ENCODE results near the gene DTWD2. TPM values are rescaled to one million over a fixed set of nuclear protein-coding genes. Genes with fewer than 3 reads are reported as not detected.
"Not testable (repeated sequence)": the region's sequence is repeated elsewhere in the genome, so short reads cannot be mapped to it uniquely, and the experiment has no call there.

Gene DTWD2
- total and polyA plus RNA-seq, 7 experiments from 2014 or later: 2.5 to 5.8 (median 3.4) TPM

- peak; percentile 42 for ATAC-seq
- no peak for DNase-seq
- H3K27me3 Mint-ChIP-seq: no peaks in the 10 kb centered on the region
- no peaks in the 10 kb centered on the region for H3K4me1 Mint-ChIP-seq
- Histone ChIP-seq H3K4me3 (ENCODE audit: low read length) (no peak overlapping the region), H3K36me3 (ENCODE audit: control insufficient read depth in 2 of 3, insufficient read depth in 3 of 3, low read length in 3 of 3) (no peaks in the 10 kb centered on the region), H3K27ac (ENCODE audit: low read depth, low read length) (no peak overlapping the region), H3K9me3 (ENCODE audit: control insufficient read depth in 2 of 3, low read length in 3 of 3) (no peaks in the 10 kb centered on the region), H3K27me3 (ENCODE audit: control insufficient read depth in 2 of 2, insufficient read depth in 2 of 2, low read length in 2 of 2) (no peaks in the 10 kb centered on the region), H3K4me1 (ENCODE audit: control insufficient read depth in 2 of 2, insufficient read depth in 2 of 2, low read length in 2 of 2) (no peaks in the 10 kb centered on the region)
- no peak overlapping the region for H3K27ac Mint-ChIP-seq
- ChIA-PET CTCF (no interaction called here), POLR2A (no interaction called here)
- H3K9me3 Mint-ChIP-seq: peaks cover 0 to 35% (median 11%) of the 10 kb centered on the region in 11 donors
- no peak overlapping the region for H3K4me3 Mint-ChIP-seq
- intact Hi-C loops (cut with micrococcal nuclease): no loop called here
- H3K36me3 Mint-ChIP-seq: peaks cover 0 to 42% (median 29%) of the 10 kb centered on the region in 5 donors
Measured at GRCh38 chr5:118883362-118883761, 105.0 kb downstream of the DTWD2 start.

- ChIA-PET POLR2A (no interaction called here), CTCF (no interaction called here)
- H3K4me3 ChIP-seq (ENCODE audit: low read length): no peak overlapping the region
- Mint-ChIP-seq H3K4me3 (no peak overlapping the region), H3K9me3 (peaks cover 1 to 42% (median 15%) of the 10 kb centered on the region in 11 donors), H3K27ac (no peak overlapping the region), H3K4me1 (no peaks in the 10 kb centered on the region), H3K36me3 (peaks cover 0 to 46% (median 32%) of the 10 kb centered on the region in 5 donors), H3K27me3 (no peaks in the 10 kb centered on the region)
- intact Hi-C loops (cut with micrococcal nuclease): no loop called here
- no peak for ATAC-seq
- no peaks in the 10 kb centered on the region for H3K36me3 ChIP-seq (ENCODE audit: control insufficient read depth in 2 of 3, insufficient read depth in 3 of 3, low read length in 3 of 3)
- no peak for DNase-seq
- no peaks in the 10 kb centered on the region for H3K27me3 ChIP-seq (ENCODE audit: control insufficient read depth in 2 of 2, insufficient read depth in 2 of 2, low read length in 2 of 2)
- no peak overlapping the region for H3K27ac ChIP-seq (ENCODE audit: low read depth, low read length)
- H3K4me1 ChIP-seq (ENCODE audit: control insufficient read depth in 2 of 2, insufficient read depth in 2 of 2, low read length in 2 of 2): no peaks in the 10 kb centered on the region
- H3K9me3 ChIP-seq (ENCODE audit: control insufficient read depth in 2 of 3, low read length in 3 of 3): no peaks in the 10 kb centered on the region
Measured at GRCh38 chr5:118882666-118883065, 105.7 kb downstream of the DTWD2 start.

- ATAC-seq; DNase-seq; H3K4me1 Mint-ChIP-seq; H3K27me3 Mint-ChIP-seq; intact Hi-C loops (cut with micrococcal nuclease); POLR2A ChIA-PET; H3K4me3 Mint-ChIP-seq; H3K27ac ChIP-seq (ENCODE audit: low read depth, low read length); H3K36me3 ChIP-seq (ENCODE audit: control insufficient read depth in 2 of 3, insufficient read depth in 3 of 3, low read length in 3 of 3); H3K27me3 ChIP-seq (ENCODE audit: control insufficient read depth in 2 of 2, insufficient read depth in 2 of 2, low read length in 2 of 2); H3K4me3 ChIP-seq (ENCODE audit: low read length); CTCF ChIA-PET; H3K4me1 ChIP-seq (ENCODE audit: control insufficient read depth in 2 of 2, insufficient read depth in 2 of 2, low read length in 2 of 2); H3K27ac Mint-ChIP-seq: not testable (repeated sequence)
- peaks cover 17 to 74% (median 53%) of the 10 kb centered on the region in 11 donors for H3K9me3 Mint-ChIP-seq
- H3K9me3 ChIP-seq (ENCODE audit: control insufficient read depth in 2 of 3, low read length in 3 of 3): peaks cover 0 to 14% (median 0%) of the 10 kb centered on the region in 3 experiments
- peaks cover 0 to 70% (median 63%) of the 10 kb centered on the region in 5 donors for H3K36me3 Mint-ChIP-seq
Measured at GRCh38 chr5:118876852-118877251, 111.5 kb downstream of the DTWD2 start.

- POLR2A ChIA-PET: no interaction called here
- no peaks in the 10 kb centered on the region for H3K4me1 ChIP-seq (ENCODE audit: control insufficient read depth in 2 of 2, insufficient read depth in 2 of 2, low read length in 2 of 2)
- CTCF ChIA-PET: no interaction called here
- H3K27ac Mint-ChIP-seq: no peak overlapping the region
- intact Hi-C loops (cut with micrococcal nuclease): no loop called here
- H3K4me3 ChIP-seq (ENCODE audit: low read length): no peak overlapping the region
- no peak overlapping the region for H3K4me3 Mint-ChIP-seq
- peaks cover 0 to 73% (median 68%) of the 10 kb centered on the region in 5 donors for H3K36me3 Mint-ChIP-seq
- H3K9me3 ChIP-seq (ENCODE audit: control insufficient read depth in 2 of 3, low read length in 3 of 3): peaks cover 0 to 14% (median 0%) of the 10 kb centered on the region in 3 experiments
- DNase-seq: no peak
- H3K27ac ChIP-seq (ENCODE audit: low read depth, low read length): no peak overlapping the region
- no peaks in the 10 kb centered on the region for H3K27me3 Mint-ChIP-seq
- H3K9me3 Mint-ChIP-seq: peaks cover 17 to 69% (median 48%) of the 10 kb centered on the region in 11 donors
- H3K4me1 Mint-ChIP-seq: no peaks in the 10 kb centered on the region
- H3K36me3 ChIP-seq (ENCODE audit: control insufficient read depth in 2 of 3, insufficient read depth in 3 of 3, low read length in 3 of 3): no peaks in the 10 kb centered on the region
- H3K27me3 ChIP-seq (ENCODE audit: control insufficient read depth in 2 of 2, insufficient read depth in 2 of 2, low read length in 2 of 2): no peaks in the 10 kb centered on the region
- no peak for ATAC-seq
Measured at GRCh38 chr5:118875131-118875530, 113.2 kb downstream of the DTWD2 start.

GRCh38 chr5:118873417-118873816 lies 114.9 kb downstream of the DTWD2 start:
- Mint-ChIP-seq H3K27ac (no peak overlapping the region), H3K36me3 (peaks cover 0 to 82% (median 74%) of the 10 kb centered on the region in 5 donors), H3K4me3 (no peak overlapping the region), H3K4me1 (no peaks in the 10 kb centered on the region), H3K9me3 (peaks cover 17 to 68% (median 45%) of the 10 kb centered on the region in 11 donors), H3K27me3 (no peaks in the 10 kb centered on the region)
- ChIA-PET CTCF (no interaction called here), POLR2A (no interaction called here)
- Histone ChIP-seq H3K9me3 (ENCODE audit: control insufficient read depth in 2 of 3, low read length in 3 of 3) (peaks cover 0 to 14% (median 0%) of the 10 kb centered on the region in 3 experiments), H3K27ac (ENCODE audit: low read depth, low read length) (no peak overlapping the region), H3K4me1 (ENCODE audit: control insufficient read depth in 2 of 2, insufficient read depth in 2 of 2, low read length in 2 of 2) (no peaks in the 10 kb centered on the region), H3K4me3 (ENCODE audit: low read length) (no peak overlapping the region), H3K27me3 (ENCODE audit: control insufficient read depth in 2 of 2, insufficient read depth in 2 of 2, low read length in 2 of 2) (no peaks in the 10 kb centered on the region), H3K36me3 (ENCODE audit: control insufficient read depth in 2 of 3, insufficient read depth in 3 of 3, low read length in 3 of 3) (no peaks in the 10 kb centered on the region)
- no peak for DNase-seq
- intact Hi-C loops (cut with micrococcal nuclease): no loop called here
- ATAC-seq: no peak

GRCh38 chr5:118863345-118863744 lies 125.0 kb downstream of the DTWD2 start:
- H3K4me1 Mint-ChIP-seq: peaks cover 0 to 5% (median 0%) of the 10 kb centered on the region in 7 donors
- intact Hi-C loops (cut with micrococcal nuclease): no loop called here
- peaks cover 0 to 8% (median 0%) of the 10 kb centered on the region in 11 donors for H3K9me3 Mint-ChIP-seq
- Histone ChIP-seq H3K27ac (ENCODE audit: low read depth, low read length) (no peak overlapping the region), H3K36me3 (ENCODE audit: control insufficient read depth in 2 of 3, insufficient read depth in 3 of 3, low read length in 3 of 3) (no peaks in the 10 kb centered on the region), H3K9me3 (ENCODE audit: control insufficient read depth in 2 of 3, low read length in 3 of 3) (no peaks in the 10 kb centered on the region), H3K4me1 (ENCODE audit: control insufficient read depth in 2 of 2, insufficient read depth in 2 of 2, low read length in 2 of 2) (no peaks in the 10 kb centered on the region), H3K4me3 (ENCODE audit: low read length) (no peak overlapping the region), H3K27me3 (ENCODE audit: control insufficient read depth in 2 of 2, insufficient read depth in 2 of 2, low read length in 2 of 2) (no peaks in the 10 kb centered on the region)
- peaks cover 0 to 38% (median 32%) of the 10 kb centered on the region in 5 donors for H3K36me3 Mint-ChIP-seq
- no peak for DNase-seq
- no peaks in the 10 kb centered on the region for H3K27me3 Mint-ChIP-seq
- POLR2A ChIA-PET: no interaction called here
- H3K27ac Mint-ChIP-seq: no peak overlapping the region
- CTCF ChIA-PET: no interaction called here
- H3K4me3 Mint-ChIP-seq: no peak overlapping the region
- no peak for ATAC-seq

- DNase-seq (no peak), ATAC-seq (no peak)
- Mint-ChIP-seq H3K36me3 (peaks cover 0 to 31% (median 29%) of the 10 kb centered on the region in 5 donors), H3K4me1 (peaks cover 0 to 2% (median 0%) of the 10 kb centered on the region in 7 donors), H3K27ac (no peak overlapping the region), H3K4me3 (no peak overlapping the region), H3K27me3 (no peaks in the 10 kb centered on the region), H3K9me3 (peaks cover 0 to 8% (median 0%) of the 10 kb centered on the region in 11 donors)
- POLR2A ChIA-PET: no interaction called here
- Histone ChIP-seq H3K4me3 (ENCODE audit: low read length) (no peak overlapping the region), H3K27ac (ENCODE audit: low read depth, low read length) (no peak overlapping the region), H3K27me3 (ENCODE audit: control insufficient read depth in 2 of 2, insufficient read depth in 2 of 2, low read length in 2 of 2) (no peaks in the 10 kb centered on the region), H3K4me1 (ENCODE audit: control insufficient read depth in 2 of 2, insufficient read depth in 2 of 2, low read length in 2 of 2) (no peaks in the 10 kb centered on the region), H3K9me3 (ENCODE audit: control insufficient read depth in 2 of 3, low read length in 3 of 3) (no peaks in the 10 kb centered on the region), H3K36me3 (ENCODE audit: control insufficient read depth in 2 of 3, insufficient read depth in 3 of 3, low read length in 3 of 3) (no peaks in the 10 kb centered on the region)
- intact Hi-C loops (cut with micrococcal nuclease): no loop called here
- CTCF ChIA-PET: no interaction called here
Measured at GRCh38 chr5:118862596-118862995, 125.8 kb downstream of the DTWD2 start.

All from naive thymus-derived CD4-positive, alpha-beta T cell (primary cell).